WTC11 (cell line): ENCODE data around the gene B4GALT4. TPM values are rescaled to one million over a fixed set of nuclear protein-coding genes. Genes with fewer than 3 reads are reported as not detected.
"Not testable (repeated sequence)": the region's sequence is repeated elsewhere in the genome, so short reads cannot be mapped to it uniquely, and the experiment has no call there.

Experiments
- ATAC-seq: fragments of 200-7000 bp; cut with Tn5 transposase; 2 replicates; pipeline ENCODE4 v1.10.0; 2021; ENCODE audit warnings: mild to moderate bottlenecking, moderate library complexity
- CTCF ChIA-PET: fragments of 300-600 bp; sonication (Branson Sonifier 250); formaldehyde crosslinking; loops from one replicate; lab custom pipeline; 2021; ENCODE audit warnings: antibody characterized with exemption; lab: Charles Lee
- POLR2A ChIA-PET: fragments of 350-600 bp; sonication (Branson Sonifier 250); formaldehyde crosslinking; loops from one replicate; lab custom pipeline; 2021; ENCODE audit warnings: antibody characterized with exemption; lab: Charles Lee
- DNase-seq: peaks from one replicate; pipeline ENCODE4 v3.0.0; 2021; ENCODE audit warnings: low spot score
- H3K27ac Mint-ChIP-seq: 2 replicates; pipeline ENCODE4 v1.8.0; 2021; ENCODE audit warnings: mixed read lengths
- H3K27me3 Mint-ChIP-seq: 2 replicates; pipeline ENCODE4 v1.8.0; 2021; ENCODE audit warnings: low read depth, mild to moderate bottlenecking, moderate library complexity, mixed read lengths
- H3K36me3 Mint-ChIP-seq: 2 replicates; pipeline ENCODE4 v1.8.0; 2021; ENCODE audit warnings: mixed read lengths
- H3K4me1 Mint-ChIP-seq: 2 replicates; pipeline ENCODE4 v1.8.0; 2022; ENCODE audit warnings: mixed read lengths
- H3K4me3 Mint-ChIP-seq: 2 replicates; pipeline ENCODE4 v1.8.0; 2021; ENCODE audit warnings: mild to moderate bottlenecking, moderate library complexity, mixed read lengths
- H3K9me3 Mint-ChIP-seq: 2 replicates; pipeline ENCODE4 v1.8.0; 2021; ENCODE audit warnings: mixed read lengths
- FOXJ3 ChIP-seq: sonication (generic); formaldehyde crosslinking; IDR thresholded peaks from 2 replicates; pipeline ENCODE4 v1.9.0; 2021; ENCODE audit warnings: missing genetic modification reagents, mild to moderate bottlenecking, borderline replicate concordance
- MXD4 ChIP-seq: fragments of 250-450 bp; sonication (Bioruptor Pico); IDR thresholded peaks from 2 replicates; pipeline ENCODE4 v1.8.0; 2021; ENCODE audit warnings: mild to moderate bottlenecking, moderate library complexity, borderline replicate concordance
- NR2C2 ChIP-seq: sonication (generic); formaldehyde crosslinking; IDR thresholded peaks from 2 replicates; pipeline ENCODE4 v1.8.0; 2022; ENCODE audit warnings: mild to moderate bottlenecking, missing genetic modification reagents
- PRRX2 ChIP-seq: fragments of 250-450 bp; sonication (Bioruptor Pico); IDR thresholded peaks from 2 replicates; pipeline ENCODE4 v1.8.0; 2021; ENCODE audit warnings: mild to moderate bottlenecking
- ZNF232 ChIP-seq: sonication (generic); formaldehyde crosslinking; IDR thresholded peaks from 2 replicates; pipeline ENCODE4 v1.8.0; 2022; ENCODE audit warnings: mild to moderate bottlenecking, missing genetic modification reagents
- ZNF317 ChIP-seq: sonication (generic); formaldehyde crosslinking; IDR thresholded peaks from 2 replicates; pipeline ENCODE4 v1.8.1; 2023; ENCODE audit warnings: low read depth, mild to moderate bottlenecking, moderate library complexity, missing genetic modification reagents, borderline replicate concordance
- ZNF671 ChIP-seq: fragments of 250-450 bp; sonication (Bioruptor Pico); IDR thresholded peaks from 2 replicates; pipeline ENCODE4 v1.8.0; 2021; ENCODE audit warnings: mild to moderate bottlenecking
- ZSCAN18 ChIP-seq: fragments of 250-450 bp; sonication (Bioruptor Pico); IDR thresholded peaks from 2 replicates; pipeline ENCODE4 v2.1.2; 2022; ENCODE audit warnings: mild to moderate bottlenecking, moderate library complexity
- total RNA-seq: library from RNA; stranded (reverse); gene quantifications from 3 replicates; pipeline ENCODE4 v1.2.3, GENCODE V29; 2021
- TF ChIP-seq, protein P1 (sequence below): sonication (generic); formaldehyde crosslinking; IDR thresholded peaks from 2 replicates; pipeline ENCODE4 v1.8.1; 2022; ENCODE audit warnings: missing genetic modification reagents, borderline replicate concordance
- TF ChIP-seq, protein P2 (sequence below): sonication (generic); formaldehyde crosslinking; IDR thresholded peaks from 2 replicates; pipeline ENCODE4 v1.8.1; 2023; ENCODE audit warnings: mild to moderate bottlenecking, missing genetic modification reagents, moderate library complexity
- TF ChIP-seq, protein P3 (sequence below): sonication (generic); formaldehyde crosslinking; IDR thresholded peaks from 2 replicates; pipeline ENCODE4 v1.8.0; 2022; ENCODE audit warnings: mild to moderate bottlenecking, missing genetic modification reagents

The B4GALT4 gene
- total RNA-seq, 1 experiment from 2014 or later, result 37.7 TPM

DNA sequence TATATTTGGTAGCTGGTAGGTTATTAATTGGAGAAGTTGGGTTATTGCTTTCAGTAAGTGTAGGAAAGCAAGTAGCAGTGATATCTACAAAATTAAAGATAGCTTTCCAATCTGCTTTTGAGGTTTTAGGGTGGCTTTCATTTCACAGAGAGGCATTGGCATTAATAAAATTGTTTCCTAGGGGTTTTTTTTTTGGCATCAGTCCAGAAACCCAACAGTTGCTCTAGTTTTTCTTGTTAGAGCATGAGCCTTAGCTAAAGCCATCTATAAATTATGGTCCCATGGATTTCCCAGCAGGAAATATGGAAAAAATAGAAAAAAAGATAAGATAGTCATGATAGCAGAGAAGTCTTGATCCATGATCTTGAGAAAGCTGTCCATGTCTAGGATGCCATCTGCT is 3.0 kb upstream of the B4GALT4 start (continued):
- TF ChIP-seq ZNF232 (CRISPR knock-in tag), result no peak
- TF ChIP-seq PRRX2 (CRISPR knock-in tag), result no peak
- no peak for TF ChIP-seq ZNF671 (CRISPR knock-in tag)
- no peak for TF ChIP-seq MXD4 (CRISPR knock-in tag)
- TF ChIP-seq, protein P1, sequence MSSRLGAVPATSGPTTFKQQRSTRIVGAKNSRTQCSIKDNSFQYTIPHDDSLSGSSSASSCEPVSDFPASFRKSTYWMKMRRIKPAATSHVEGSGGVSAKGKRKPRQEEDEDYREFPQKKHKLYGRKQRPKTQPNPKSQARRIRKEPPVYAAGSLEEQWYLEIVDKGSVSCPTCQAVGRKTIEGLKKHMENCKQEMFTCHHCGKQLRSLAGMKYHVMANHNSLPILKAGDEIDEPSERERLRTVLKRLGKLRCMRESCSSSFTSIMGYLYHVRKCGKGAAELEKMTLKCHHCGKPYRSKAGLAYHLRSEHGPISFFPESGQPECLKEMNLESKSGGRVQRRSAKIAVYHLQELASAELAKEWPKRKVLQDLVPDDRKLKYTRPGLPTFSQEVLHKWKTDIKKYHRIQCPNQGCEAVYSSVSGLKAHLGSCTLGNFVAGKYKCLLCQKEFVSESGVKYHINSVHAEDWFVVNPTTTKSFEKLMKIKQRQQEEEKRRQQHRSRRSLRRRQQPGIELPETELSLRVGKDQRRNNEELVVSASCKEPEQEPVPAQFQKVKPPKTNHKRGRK, result no peak

DNA sequence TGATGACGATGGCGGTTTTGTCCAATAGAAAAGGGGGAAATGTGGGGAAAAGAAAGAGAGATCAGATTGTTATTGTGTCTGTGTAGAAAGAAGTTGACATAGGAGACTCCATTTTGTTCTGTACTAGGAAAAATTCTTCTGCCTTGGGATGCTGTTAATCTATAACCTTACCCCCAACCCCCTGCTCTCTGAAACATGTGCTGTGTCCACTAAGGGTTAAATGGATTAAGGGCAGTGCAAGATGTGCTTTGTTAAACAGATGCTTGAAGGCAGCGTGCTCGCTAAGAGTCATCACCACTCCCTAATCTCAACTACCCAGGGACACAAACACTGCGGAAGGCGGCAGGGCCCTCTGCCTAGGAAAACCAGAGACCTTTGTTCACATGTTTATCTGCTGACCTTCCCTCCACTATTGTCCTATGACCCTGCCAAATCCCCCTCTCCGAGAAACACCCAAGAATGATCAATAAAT is 2.4 kb upstream of the B4GALT4 start:
- DNase-seq, H3K27me3 Mint-ChIP-seq, H3K27ac Mint-ChIP-seq, ATAC-seq, CTCF ChIA-PET, POLR2A ChIA-PET, H3K4me3 Mint-ChIP-seq: not testable (repeated sequence)
- H3K4me1 Mint-ChIP-seq, result peaks cover 13% of the 10 kb centered on the region
- H3K36me3 Mint-ChIP-seq, result peaks cover 17% of the 10 kb centered on the region
- H3K9me3 Mint-ChIP-seq, result peaks cover 19% of the 10 kb centered on the region

- H3K9me3 Mint-ChIP-seq, result peaks cover 14% of the 10 kb centered on the region
- H3K4me1 Mint-ChIP-seq, result peaks cover 13% of the 10 kb centered on the region
- H3K4me3 Mint-ChIP-seq, H3K27ac Mint-ChIP-seq, POLR2A ChIA-PET, ATAC-seq, DNase-seq, H3K27me3 Mint-ChIP-seq: not testable (repeated sequence)
- H3K36me3 Mint-ChIP-seq, result peaks cover 12% of the 10 kb centered on the region
- CTCF ChIA-PET, result interaction anchor here (1.2 to 2.2 kb wide), 11 partner anchors 10 to 156 kb away, joined by 3 to 28 read pairs (median 9); no protein-coding TSS in a partner anchor
Measured at GRCh38 chr3:119242387-119243057, 1.8 kb upstream of the B4GALT4 start.

DNA sequence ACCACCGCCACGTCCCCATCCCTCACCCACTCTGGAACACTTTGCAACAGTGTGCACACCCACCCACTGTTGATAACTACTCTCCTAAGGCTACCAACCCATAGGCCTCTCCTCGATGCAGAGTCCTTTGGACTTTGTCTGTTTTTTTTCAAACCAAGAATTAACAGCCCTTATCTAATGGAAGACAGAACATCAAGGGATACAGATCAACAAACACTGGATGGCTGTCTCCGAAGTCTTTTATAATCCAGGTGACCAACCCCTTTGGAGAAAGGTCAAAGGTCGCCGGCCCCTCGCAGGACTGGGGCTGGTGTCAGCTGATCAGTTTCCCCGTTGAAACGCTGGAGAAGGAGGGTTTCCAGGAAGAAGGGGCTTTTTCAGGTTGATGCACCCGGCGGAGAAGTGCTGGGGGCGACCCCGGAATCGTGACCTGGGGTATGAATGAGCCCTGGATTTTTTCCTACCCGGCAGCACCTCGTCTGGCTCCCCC is 532 bp downstream of the B4GALT4 start:
- TF ChIP-seq, protein P2, sequence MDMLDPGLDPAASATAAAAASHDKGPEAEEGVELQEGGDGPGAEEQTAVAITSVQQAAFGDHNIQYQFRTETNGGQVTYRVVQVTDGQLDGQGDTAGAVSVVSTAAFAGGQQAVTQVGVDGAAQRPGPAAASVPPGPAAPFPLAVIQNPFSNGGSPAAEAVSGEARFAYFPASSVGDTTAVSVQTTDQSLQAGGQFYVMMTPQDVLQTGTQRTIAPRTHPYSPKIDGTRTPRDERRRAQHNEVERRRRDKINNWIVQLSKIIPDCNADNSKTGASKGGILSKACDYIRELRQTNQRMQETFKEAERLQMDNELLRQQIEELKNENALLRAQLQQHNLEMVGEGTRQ (CRISPR knock-in tag), result peak; percentile 68
- TF ChIP-seq ZSCAN18 (CRISPR knock-in tag) (no peak), ZNF232 (CRISPR knock-in tag) (no peak), ZNF317 (CRISPR knock-in tag) (no peak), FOXJ3 (no peak), NR2C2 (CRISPR knock-in tag) (no peak)
- TF ChIP-seq, protein P3, sequence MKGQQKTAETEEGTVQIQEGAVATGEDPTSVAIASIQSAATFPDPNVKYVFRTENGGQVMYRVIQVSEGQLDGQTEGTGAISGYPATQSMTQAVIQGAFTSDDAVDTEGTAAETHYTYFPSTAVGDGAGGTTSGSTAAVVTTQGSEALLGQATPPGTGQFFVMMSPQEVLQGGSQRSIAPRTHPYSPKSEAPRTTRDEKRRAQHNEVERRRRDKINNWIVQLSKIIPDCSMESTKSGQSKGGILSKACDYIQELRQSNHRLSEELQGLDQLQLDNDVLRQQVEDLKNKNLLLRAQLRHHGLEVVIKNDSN, result peak; percentile 64; the same call in 1 of the 2 replicates
- Mint-ChIP-seq H3K27me3 (no peaks in the 10 kb centered on the region), H3K4me1 (peaks cover 13% of the 10 kb centered on the region), H3K27ac (peak overlapping the region; percentile 91), H3K4me3 (peak overlapping the region; percentile 85), H3K36me3 (peaks cover 22% of the 10 kb centered on the region), H3K9me3 (peaks cover 5% of the 10 kb centered on the region; the same call in 1 of the 2 replicates)
- ATAC-seq, result peak; percentile 3; the same call in 1 of the 2 replicates
- DNase-seq, result peak; percentile 45
- CTCF ChIA-PET, result interaction anchor here (0.9 to 2.2 kb wide), 24 partner anchors 14 to 413 kb away, joined by 3 to 28 read pairs (median 6); partner anchors contain the start of genes TEX55, TMEM39A and UPK1B
- POLR2A ChIA-PET, result interaction anchor here (0.6 to 1.8 kb wide), 6 partner anchors 53 to 148 kb away, joined by 3 to 8 read pairs (median 5); partner anchors contain the start of gene ARHGAP31
